ENCODE measurements around the gene CEP85L. TPM values are rescaled to one million over a fixed set of nuclear protein-coding genes. Genes with fewer than 3 reads are reported as not detected.

The CEP85L gene
- total RNA-seq, 1 donor from 2014 or later: 9.1 TPM

DNA sequence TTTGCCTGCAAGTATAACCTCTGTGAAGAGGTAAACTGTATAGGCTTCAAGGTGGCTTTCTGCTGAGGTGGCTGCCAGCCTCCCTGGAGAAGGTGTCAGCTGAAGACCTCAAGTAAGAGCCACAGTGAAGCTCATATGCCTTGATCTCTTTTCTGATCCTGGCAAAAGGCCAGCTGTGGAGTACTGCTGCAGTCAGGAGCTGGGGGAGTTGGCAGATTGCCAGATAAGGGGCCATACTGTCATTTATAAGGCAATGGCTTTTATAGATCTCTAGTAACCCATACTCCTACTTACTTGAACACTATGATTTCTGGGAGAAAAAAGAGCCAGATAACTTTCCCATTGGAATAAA, 8.8 kb upstream of the CEP85L start:
- no peak for DNase-seq (ENCODE audit: low read depth, low spot score)

DNA sequence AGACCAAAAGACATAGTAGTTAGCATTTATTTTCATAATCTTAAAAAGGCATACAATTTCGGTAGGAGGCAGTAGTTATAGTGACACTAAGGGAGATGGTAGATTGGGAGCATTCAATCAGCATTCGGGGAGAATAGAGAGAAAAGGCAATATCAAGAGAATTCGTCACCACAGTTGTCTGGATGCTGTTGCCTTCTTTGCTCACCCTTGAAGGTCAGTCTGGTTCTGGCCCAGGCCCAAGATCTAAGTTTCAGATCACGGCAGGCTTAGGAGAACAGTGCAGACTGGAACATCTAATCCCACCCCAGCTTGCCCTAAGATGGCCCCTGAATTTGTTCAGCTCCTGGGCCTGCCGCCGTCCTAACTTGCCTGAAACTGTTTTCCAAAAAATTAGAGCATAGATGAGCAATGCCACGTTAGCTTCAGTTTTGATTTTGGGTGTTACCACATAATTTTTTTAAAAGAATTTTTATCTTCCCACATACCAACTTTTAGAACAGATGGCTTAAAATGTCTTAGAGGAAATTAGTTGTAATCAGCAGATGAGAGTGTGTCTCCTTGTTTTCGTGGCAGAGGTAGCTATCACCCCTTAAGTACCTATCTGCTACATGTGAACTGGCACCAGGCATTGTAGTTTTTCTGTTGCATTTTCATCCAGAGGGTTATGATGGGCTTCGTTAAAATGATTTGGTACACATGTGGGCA, 8.3 kb upstream of the CEP85L start:
- no peak for DNase-seq (ENCODE audit: low read depth, low spot score)

DNA sequence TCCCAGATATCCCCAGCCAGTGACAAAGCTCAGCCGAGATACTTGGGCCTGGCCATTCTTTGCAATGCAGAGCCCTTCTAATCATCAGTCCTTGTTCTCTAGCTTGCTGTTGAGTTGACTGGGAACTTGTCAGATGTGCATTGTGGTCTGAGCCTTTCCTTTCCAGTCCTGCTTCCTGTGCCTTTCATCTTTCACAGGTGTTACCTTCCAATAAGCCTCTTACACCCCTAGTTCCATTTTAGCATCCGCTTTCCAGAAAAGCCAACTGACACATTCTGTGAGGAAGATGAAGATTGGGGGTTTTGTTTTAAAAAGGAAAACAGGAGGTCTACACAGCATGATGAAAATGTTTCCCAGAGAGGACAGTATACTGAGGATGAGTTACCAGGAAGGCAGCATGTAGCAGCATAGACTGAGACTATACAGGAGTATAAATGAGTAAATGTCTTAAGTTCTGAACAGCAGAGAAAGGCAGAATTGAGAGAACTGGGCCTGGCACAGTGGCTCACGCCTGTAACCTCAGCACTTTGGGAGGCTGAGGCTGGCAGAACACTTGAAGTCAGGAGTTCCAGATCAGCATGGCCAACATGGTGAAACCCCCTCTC, 5.6 kb upstream of the CEP85L start:
- no peak for DNase-seq (ENCODE audit: low read depth, low spot score)

DNA sequence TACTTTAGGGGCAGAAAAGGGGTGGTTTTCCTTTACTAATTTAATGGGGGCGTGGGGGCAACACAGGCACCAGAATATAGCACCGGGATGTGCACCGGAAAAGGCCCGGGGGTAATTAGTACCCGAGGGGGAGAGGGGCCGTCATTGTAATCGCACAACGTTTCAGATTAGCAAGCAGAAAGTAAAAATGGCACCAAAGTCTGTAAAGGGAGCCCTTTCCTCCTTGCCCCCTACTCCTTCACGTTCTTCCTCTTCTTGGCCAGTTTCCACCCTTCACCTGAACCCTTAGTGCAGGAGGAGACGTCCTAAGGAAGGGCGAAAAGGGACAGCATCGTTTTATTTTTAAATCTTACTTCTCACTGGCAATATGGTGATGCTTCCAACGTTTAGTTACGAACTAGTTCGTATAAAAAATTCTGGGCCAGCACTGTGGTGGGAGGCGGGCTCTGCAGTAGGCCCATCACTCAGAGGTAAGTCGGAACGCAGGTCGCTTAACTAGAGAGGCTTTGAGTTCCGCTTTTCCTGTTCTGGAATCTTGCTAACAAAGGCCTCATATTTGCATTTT, 742 bp upstream of the CEP85L start:
- DNase-seq (ENCODE audit: low read depth, low spot score): no peak

DNA sequence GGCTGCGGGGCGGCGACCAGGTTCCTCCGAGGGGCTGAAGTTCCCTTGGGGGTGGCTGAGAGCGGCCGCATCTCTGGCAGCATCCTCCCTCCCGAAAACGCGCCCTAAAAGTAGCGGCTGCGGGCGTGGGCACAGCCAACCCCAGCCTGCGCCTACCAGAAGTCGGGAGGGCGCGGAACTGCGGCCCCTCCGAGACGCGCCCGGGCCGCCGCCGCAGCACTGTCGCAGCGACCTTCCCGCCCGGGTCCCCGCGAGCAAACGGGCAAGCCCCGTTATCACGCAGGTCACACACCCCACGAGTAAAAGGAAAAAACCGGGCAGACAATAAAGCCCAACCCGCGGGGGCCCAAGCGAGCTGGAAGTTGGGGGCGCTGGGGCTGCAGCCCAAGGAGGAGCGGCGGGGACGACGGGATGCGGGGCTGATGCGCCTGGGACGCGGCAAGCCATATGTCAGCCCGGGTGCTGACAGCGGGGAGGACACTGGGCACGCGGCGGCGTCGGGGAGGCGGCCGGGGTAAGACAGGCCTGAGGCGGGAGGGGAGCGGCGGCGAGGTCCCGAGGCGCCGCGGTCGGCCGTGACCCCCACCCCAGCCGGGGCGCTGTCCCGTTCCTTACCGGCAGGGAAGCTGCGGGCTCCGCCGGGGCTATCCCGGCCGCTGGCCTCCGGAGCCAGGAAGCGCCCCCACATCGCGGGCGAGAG, 659 bp downstream of the CEP85L start:
- no peak for DNase-seq (ENCODE audit: low read depth, low spot score)

DNA sequence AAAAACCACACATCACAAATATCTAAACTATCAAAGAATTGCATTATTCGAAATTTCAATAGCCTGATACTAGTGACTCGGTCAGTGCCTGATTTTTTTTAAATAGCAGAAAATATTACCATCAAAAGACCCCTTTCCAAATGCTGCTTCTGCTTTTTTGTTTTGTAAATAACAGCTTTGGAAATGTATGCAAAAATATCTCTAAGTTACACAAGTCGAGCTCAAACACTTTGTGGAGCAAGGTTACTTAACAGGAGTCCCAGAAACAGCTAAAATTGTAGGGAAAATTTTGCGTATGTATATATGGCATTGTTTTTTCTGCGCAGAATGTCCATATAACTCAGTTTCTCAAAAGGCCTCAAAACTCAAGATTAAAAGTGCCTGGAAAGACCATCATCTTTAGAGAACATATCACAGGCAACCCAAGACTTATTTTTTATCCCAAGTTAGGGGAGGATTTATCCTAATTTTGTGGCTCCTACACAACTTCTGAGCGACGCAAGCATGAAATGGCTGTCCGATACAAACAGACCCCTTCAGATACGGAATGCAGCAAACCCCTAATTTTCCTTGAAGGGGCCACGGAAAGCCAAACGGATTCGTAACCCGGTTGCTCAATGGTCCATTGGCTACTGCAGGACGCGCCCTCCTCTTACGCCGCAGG, 1.3 kb downstream of the CEP85L start:
- DNase-seq (ENCODE audit: low read depth, low spot score): no peak

DNA sequence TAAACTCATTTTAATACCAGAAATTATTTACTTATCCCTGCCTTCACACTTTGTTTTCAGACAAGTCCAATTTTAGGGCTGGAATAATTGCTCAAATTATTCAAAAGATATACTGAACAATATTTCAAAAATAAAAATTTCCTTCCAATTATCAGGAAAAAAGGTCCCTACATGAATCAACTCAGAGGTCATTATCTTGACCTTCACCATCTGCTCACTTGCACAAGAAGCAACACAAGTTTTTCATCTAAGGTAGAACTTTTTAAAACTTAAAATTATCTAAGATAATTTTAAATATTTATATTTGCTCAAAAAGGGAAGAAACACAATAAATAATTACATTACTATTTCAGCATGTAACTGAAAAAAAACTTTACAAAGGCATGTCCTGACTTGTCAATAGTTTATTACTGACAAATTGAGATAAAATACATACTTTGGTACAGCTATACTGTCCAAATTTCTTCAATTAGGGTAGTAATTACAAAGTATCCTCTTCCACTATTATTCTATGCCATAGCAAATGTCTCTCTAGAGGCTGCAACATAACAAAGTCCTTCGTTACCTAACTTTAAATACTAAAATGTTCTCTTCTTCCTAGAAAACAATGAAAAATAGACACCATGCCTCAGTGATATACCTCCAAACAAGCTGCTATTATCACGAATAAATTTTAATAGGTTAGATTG, 2.4 kb downstream of the CEP85L start:
- no peak for DNase-seq (ENCODE audit: low read depth, low spot score)

DNA sequence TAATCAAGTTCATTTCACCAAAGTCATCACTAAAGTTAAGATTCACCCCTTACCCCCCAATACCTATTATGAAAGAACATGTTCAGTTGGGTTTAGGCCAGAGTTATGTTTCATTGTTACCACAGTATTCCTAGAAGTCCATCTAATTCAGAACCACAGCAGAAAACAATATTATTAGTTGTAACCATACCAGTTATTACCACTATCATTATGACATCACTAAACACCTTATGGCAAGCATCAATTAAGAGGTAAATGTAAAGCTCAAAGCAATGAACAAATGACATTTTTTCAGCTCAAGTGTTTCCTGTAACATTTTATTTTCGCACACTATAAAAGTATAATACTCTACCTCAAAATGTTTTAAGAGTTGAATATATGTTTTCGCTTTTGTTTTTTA, 4.4 kb downstream of the CEP85L start:
- no peak for DNase-seq (ENCODE audit: low read depth, low spot score)

DNA sequence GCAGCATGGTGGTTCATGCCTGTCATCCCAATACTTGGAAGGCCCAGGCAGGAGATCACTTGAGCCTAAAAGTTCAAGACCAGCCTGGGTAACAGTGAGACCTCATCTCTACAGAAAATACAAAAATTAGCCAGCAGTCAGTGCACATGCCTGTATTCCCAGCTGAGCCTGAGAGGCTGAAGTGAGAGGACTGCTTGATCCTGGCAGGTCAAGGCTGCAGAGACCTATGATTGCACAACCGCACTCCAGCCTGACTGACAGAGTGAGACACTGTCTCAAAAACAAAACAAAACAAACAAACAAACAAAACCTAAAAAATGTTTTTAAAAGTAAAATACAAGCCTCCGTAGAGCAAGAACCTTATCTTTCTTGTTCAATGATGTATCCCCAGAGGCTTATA, 6.0 kb downstream of the CEP85L start:
- DNase-seq (ENCODE audit: low read depth, low spot score): no peak

DNA sequence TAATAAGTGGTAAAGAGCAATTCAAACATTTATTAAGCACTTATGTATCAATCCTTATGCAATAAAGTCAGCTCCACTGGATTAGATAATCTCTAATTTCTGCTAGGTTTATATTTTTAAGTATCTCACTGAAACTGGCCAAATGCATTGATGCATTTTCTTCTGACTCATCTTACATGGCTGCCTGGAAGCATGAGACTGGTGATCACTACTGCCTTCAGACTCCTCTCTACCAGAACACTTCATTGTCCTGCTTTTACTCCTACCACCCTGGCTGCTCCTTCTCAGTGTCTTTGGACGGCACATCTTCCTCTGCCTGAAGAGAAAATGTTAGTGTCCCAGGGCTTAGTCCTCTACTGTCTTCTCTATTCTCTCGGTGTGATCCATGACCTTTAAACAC, 7.4 kb downstream of the CEP85L start:
- DNase-seq (ENCODE audit: low read depth, low spot score): no peak

DNA sequence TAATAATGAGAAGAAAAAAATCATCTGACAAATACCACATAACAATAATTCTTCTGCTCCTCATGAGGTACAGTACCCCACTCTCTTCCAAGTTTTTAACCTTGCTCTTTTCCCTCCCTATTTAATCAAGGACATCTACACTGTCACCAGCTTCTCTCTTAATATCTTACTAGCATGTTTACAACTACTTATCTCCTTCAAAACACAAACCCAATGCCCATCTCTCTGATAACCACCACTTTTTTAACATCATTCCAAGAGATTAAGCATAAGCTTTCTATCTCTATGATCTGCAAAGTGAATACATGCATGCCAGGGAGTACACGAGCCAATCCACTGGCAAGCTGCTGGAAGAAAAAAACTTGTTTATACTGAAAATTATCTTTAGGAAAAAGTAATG, 10.3 kb downstream of the CEP85L start:
- DNase-seq (ENCODE audit: low read depth, low spot score): no peak

DNA sequence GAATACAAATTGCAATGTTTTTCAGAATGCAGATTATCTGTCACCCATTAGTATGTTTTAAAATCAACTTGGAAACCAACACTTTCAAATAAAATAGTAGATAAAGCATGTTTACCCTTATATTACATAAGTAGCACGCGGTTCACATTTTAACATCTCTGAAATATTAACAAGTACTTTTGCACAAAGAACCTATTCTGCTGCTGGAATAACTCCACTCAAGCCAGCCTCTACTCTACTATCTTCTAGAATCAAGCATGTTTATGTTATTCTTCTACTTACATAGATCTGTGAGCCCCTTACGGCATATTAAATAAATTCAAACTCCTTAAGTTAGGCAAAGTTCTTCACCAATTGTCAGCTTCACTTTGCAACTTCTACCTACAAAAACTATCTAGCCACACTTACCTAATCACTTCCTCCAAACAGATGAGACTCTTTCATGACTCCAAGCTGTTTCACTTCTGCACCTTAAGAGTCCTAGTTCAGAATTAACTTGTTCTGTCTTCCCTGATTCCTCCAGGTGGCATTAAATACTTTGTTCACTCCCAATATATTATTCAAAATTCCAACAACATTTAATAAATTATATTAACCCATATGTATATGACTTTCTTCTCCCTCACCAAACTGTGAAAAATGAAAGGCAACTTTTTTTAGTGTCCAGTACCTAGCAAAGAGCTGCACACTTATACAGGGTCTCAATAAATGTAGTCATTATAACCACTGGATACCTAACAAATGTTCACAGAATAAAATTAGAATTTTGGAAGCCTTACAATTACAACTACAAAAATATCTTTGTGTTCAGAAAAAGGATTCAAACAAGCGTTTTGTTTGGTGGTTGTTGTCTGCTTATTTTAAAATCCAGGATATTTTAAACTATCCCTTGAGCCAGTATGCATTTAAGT, 12.1 kb downstream of the CEP85L start:
- DNase-seq (ENCODE audit: low read depth, low spot score): no peak

DNA sequence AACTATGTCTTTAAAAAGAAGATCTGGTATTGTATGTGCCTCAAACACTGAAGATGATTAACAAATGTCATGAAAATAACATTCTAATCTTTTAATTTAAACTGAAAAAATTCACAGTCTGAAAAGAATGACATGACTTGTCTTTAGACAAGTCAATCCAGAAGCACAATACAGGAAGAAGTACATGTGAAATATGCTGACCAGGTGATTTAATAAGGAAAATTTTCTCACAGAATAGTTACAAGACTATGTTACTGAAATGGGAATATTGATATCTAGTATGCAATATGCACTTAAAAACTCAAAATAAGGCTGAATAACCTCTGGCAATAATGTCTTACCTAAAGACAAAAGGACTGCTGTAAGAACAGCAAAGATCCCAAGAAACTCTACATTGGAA, 13.1 kb downstream of the CEP85L start:
- no peak for DNase-seq (ENCODE audit: low read depth, low spot score)

DNA sequence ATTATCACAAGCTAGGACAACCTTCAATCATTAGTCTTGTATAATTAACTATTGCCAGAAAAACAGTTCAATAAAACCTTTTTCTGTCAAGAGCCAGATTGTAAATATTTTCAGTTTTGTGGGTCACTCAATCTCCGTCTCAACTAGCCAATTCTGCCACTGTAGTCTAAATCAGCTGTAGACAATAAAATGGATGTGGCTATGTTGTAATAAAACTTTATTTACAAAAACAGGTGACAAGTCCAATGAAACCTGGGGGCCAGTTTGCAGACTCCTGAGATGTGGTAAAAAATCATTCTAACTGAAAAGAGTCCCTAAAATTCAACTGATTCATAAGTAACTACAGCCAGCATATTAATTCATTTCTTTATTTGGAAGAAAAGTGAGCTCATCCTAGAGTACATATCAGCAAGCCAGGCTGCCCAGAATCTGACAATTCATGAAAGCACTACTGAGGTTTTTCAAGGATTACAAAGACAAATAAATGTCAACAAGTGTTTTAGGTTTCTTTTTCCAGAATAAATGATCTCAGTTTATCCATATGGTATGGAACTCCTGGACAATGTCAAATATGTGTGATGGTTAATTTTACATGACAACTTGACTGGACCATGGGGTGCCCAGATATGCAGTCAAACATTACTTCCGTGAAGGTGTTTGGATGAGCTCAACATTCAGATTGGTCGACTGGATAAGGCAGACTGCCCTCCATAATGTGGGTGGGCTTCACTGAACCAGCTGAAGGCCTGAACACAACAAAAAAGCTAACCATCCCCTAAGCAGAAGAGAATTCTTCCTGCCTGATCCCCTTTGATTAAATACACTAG, 15.3 kb downstream of the CEP85L start:
- no peak for DNase-seq (ENCODE audit: low read depth, low spot score)

DNA sequence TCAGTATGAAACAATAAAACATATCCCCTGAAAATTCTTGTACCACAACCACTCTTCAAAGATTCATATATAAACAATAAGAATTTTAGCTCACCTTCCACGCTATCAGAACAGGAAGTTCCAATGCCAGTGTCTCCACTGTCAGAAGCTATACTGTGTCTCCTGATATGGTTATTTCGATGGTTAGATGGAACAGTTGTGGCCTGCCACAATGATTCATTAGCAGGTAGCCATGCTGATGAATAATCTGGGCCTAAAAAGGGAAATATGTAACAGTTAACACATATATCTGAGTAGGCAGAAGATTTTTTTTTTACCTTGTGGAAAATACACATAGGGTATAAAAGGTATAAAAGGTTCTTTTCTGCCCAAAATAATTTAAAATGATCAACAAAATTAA, 19.0 kb downstream of the CEP85L start:
- DNase-seq (ENCODE audit: low read depth, low spot score): no peak

DNA sequence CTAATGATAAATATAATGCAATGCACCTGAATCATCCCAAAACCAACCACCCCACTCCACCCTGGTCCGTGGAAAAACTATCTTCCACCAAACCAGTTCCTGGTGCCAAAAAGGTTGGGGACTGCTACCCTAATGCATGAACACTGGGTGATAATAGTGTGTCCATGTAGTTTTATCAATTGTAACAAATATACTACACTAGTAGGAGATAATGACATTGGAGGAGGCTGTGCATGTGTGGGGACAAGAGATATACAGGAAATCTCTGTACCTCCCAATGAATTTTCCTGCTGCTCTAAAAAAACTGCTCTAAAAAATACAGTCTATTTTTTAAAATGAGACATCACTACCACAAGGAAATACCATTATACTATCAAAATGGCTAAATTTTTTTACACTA, 20.5 kb downstream of the CEP85L start:
- no peak for DNase-seq (ENCODE audit: low read depth, low spot score)

DNA sequence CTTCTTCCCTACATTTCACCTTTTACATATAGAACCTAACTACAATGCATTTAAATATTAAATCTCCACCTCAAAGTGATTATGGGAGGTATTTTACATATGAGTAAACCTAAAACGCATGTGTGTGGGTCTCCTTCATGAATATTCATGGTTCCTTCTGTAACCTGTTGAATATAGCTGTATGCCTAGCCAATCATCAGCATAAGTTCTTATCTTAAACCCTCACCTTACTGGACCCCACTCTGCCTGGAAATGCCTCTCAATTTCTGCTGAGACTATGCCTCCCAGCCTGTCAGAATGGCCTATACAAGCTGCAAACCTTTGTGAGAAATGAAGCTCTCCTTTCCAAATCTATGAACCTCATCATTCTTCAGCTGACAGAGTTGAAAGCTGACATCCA, 21.3 kb downstream of the CEP85L start:
- no peak for DNase-seq (ENCODE audit: low read depth, low spot score)

DNA sequence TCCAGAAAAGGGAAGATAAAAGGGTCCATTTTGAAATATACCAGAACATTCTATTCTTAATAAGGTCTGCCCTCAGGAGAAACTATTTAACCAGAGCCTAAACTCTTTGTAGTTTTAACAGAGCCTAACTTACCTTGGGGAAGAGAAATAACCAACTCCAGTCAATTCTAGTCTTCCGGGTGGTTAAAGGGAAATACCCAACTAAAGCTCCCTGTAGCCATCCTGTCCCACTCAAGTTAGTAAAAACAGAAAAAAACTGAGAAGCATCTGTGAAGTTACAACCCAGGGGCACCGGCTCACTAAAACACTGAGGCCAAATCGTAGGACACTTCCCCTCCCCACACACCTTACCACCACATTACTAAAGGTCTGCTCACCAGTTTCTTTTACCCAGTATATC, 23.7 kb downstream of the CEP85L start:
- DNase-seq (ENCODE audit: low read depth, low spot score): no peak

DNA sequence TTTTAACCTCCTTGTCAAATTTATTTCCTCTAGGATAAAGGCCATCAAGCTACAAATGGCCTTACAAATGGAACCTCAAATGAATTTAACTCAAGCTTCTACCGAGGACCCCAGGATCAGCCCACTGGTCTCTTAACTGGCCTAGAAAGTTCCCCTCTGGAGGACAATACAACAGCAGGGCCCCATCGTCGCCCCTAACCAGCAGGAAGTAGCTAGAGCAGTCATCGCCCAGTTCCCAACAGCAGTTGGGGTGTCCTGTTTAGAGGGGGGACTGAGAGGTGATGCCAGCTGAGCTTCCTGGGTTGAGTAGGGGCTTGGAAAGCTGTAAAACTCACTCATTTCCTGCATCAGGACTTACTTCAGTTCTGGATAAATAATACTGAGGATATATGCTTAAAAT, 25.6 kb downstream of the CEP85L start:
- no peak for DNase-seq (ENCODE audit: low read depth, low spot score)

All from pulmonary artery endothelial cell (primary cell).